OCI-LY1 (cell line): ENCODE data around the gene FAM13A.

ENCODE experiments used
- H2AFZ ChIP-seq: fragments of 200-600 bp; sonication (generic), shearing (Covaris generic); 2 replicates; pipeline ENCODE4 v1.6.0; 2014; ENCODE audit warnings: antibody characterized with exemption, mild to moderate bottlenecking, low read length
- H3F3A ChIP-seq: fragments of 200-600 bp; sonication (generic), shearing (Covaris generic); 2 replicates; pipeline ENCODE4 v1.6.0; 2014; ENCODE audit warnings: mild to moderate bottlenecking, antibody characterized with exemption, low read length, moderate library complexity; ENCODE audit not compliant: insufficient read depth
- H3K27ac ChIP-seq: fragments of 200-600 bp; sonication (generic); 2 replicates; pipeline ENCODE4 v1.5.1; 2014; ENCODE audit warnings: low read length, mixed run types, mild to moderate bottlenecking, low read depth; ENCODE audit not compliant: poor library complexity, severe bottlenecking
- H3K27me3 ChIP-seq: fragments of 200-600 bp; sonication (generic); 2 replicates; pipeline ENCODE4 v1.6.0; 2014; ENCODE audit warnings: antibody characterized with exemption, mild to moderate bottlenecking, low read length, moderate library complexity; ENCODE audit not compliant: insufficient read depth
- H3K36me3 ChIP-seq: fragments of 200-600 bp; sonication (generic); 2 replicates; pipeline ENCODE4 v1.6.1; 2014; ENCODE audit warnings: mild to moderate bottlenecking, antibody characterized with exemption, low read length, moderate library complexity, mixed read lengths; ENCODE audit not compliant: insufficient read depth
- H3K4me1 ChIP-seq: fragments of 200-600 bp; sonication (generic); 2 replicates; pipeline ENCODE4 v1.5.1; 2014; ENCODE audit warnings: mild to moderate bottlenecking, low read length, moderate library complexity; ENCODE audit not compliant: insufficient read depth, severe bottlenecking
- H3K4me2 ChIP-seq: fragments of 200-600 bp; sonication (generic), shearing (Covaris generic); 2 replicates; pipeline ENCODE4 v1.6.1; 2014; ENCODE audit warnings: low read length
- H3K4me3 ChIP-seq: fragments of 200-600 bp; sonication (generic); 2 replicates; pipeline ENCODE4 v1.5.1; 2014; ENCODE audit warnings: low read length, low read depth, mild to moderate bottlenecking, mixed read lengths; ENCODE audit not compliant: poor library complexity, severe bottlenecking
- H3K79me2 ChIP-seq: fragments of 200-600 bp; shearing (Covaris generic); 2 replicates; pipeline ENCODE4 v1.6.1; 2016; ENCODE audit warnings: mixed run types, low read length, mixed read lengths; ENCODE audit not compliant: insufficient read depth
- H3K9ac ChIP-seq: fragments of 200-600 bp; sonication (generic), shearing (Covaris generic); 2 replicates; pipeline ENCODE4 v1.6.1; 2014; ENCODE audit warnings: mild to moderate bottlenecking, low read length, mixed read lengths
- H3K9me2 ChIP-seq: fragments of 200-600 bp; sonication (generic), shearing (Covaris generic); 2 replicates; pipeline ENCODE4 v1.6.1; 2014; ENCODE audit warnings: low read depth, mild to moderate bottlenecking, low read length, mixed read lengths
- H3K9me3 ChIP-seq: fragments of 200-600 bp; shearing (Covaris generic); 2 replicates; pipeline ENCODE4 v1.6.1; 2014; ENCODE audit warnings: low read length, mixed read lengths
- H4K20me1 ChIP-seq: fragments of 200-600 bp; sonication (generic), shearing (Covaris generic); 2 replicates; pipeline ENCODE4 v1.6.0; 2016; ENCODE audit warnings: mild to moderate bottlenecking, low read length; ENCODE audit not compliant: insufficient read depth
- CTCF ChIP-seq: fragments of 200-600 bp; sonication (generic), shearing (Covaris generic); IDR thresholded peaks from 2 replicates; pipeline ENCODE4 v1.5.1; 2017; ENCODE audit warnings: mild to moderate bottlenecking, antibody characterized with exemption, low read length, moderate library complexity, mixed read lengths
- EZH2 ChIP-seq: fragments of 200-600 bp; sonication (generic), shearing (Covaris generic); IDR thresholded peaks from 2 replicates; pipeline ENCODE4 v1.8.0; 2017; ENCODE audit warnings: borderline replicate concordance, mixed run types, mild to moderate bottlenecking, antibody characterized with exemption, low read length, moderate library complexity, mixed read lengths

The FAM13A gene

GRCh38 chr4:88709989-88710388 lies 347.0 kb downstream of the FAM13A start:
- H2AFZ ChIP-seq = no peak overlapping the region
- H3K4me3 ChIP-seq = no peak overlapping the region
- no peak overlapping the region for H3K9ac ChIP-seq
- TF ChIP-seq CTCF (no peak), EZH2 (no peak)
- no peaks in the 10 kb centered on the region for H3F3A ChIP-seq
- no peak overlapping the region for H3K27ac ChIP-seq
- H4K20me1 ChIP-seq = no peaks in the 10 kb centered on the region
- no peaks in the 10 kb centered on the region for H3K4me1 ChIP-seq
- no peaks in the 10 kb centered on the region for H3K79me2 ChIP-seq
- H3K27me3 ChIP-seq = no peaks in the 10 kb centered on the region
- H3K36me3 ChIP-seq = peaks cover 5% of the 10 kb centered on the region; the same call in 1 of the 2 replicates
- no peak overlapping the region for H3K4me2 ChIP-seq
- H3K9me2 ChIP-seq = no peaks in the 10 kb centered on the region
- no peaks in the 10 kb centered on the region for H3K9me3 ChIP-seq

- H2AFZ ChIP-seq = no peak overlapping the region
- no peak overlapping the region for H3K4me2 ChIP-seq
- H3K9ac ChIP-seq = no peak overlapping the region
- H3K9me3 ChIP-seq = no peaks in the 10 kb centered on the region
- peaks cover 4% of the 10 kb centered on the region; the same call in 1 of the 2 replicates for H3K36me3 ChIP-seq
- no peaks in the 10 kb centered on the region for H3K79me2 ChIP-seq
- H3K4me1 ChIP-seq = no peaks in the 10 kb centered on the region
- H3K9me2 ChIP-seq = no peaks in the 10 kb centered on the region
- H3K27me3 ChIP-seq = no peaks in the 10 kb centered on the region
- H4K20me1 ChIP-seq = no peaks in the 10 kb centered on the region
- TF ChIP-seq EZH2 = no peak
- TF ChIP-seq CTCF = peak; percentile 29; the same call in 1 of the 2 replicates
- no peak overlapping the region for H3K27ac ChIP-seq
- H3F3A ChIP-seq = no peaks in the 10 kb centered on the region
- H3K4me3 ChIP-seq = no peak overlapping the region
Observed at GRCh38 chr4:88706574-88706973, 350.4 kb downstream of the FAM13A start.

- TF ChIP-seq CTCF = no peak
- TF ChIP-seq EZH2 = no peak
- Histone ChIP-seq H4K20me1 (no peaks in the 10 kb centered on the region), H3K9me2 (no peaks in the 10 kb centered on the region), H3K4me1 (no peaks in the 10 kb centered on the region), H3K27me3 (no peaks in the 10 kb centered on the region), H3K9ac (no peak overlapping the region), H2AFZ (no peak overlapping the region), H3K4me3 (no peak overlapping the region), H3K4me2 (no peak overlapping the region), H3K27ac (no peak overlapping the region), H3K79me2 (no peaks in the 10 kb centered on the region), H3K36me3 (peaks cover 4% of the 10 kb centered on the region; the same call in 1 of the 2 replicates), H3F3A (no peaks in the 10 kb centered on the region), H3K9me3 (no peaks in the 10 kb centered on the region)
Observed at GRCh38 chr4:88705805-88706492, 351.0 kb downstream of the FAM13A start.
